ENCODE data around the gene GPATCH4. TPM values are rescaled to one million over a fixed set of nuclear protein-coding genes. Genes with fewer than 3 reads are reported as not detected.

Gene GPATCH4
- total and polyA plus RNA-seq, 10 of the 15 experiments (the other 5 are each of a cell fraction or from before 2014, with no cell fraction given): 35.5 to 111 (median 73.9) TPM

GRCh38 chr1:156641761-156642264 is 40.5 kb upstream of the GPATCH4 start, which contains the start of gene BCAN (continued):
- TF ChIP-seq ATF3 (IDR thresholded peaks at IDR 0.05; ENCODE audit: borderline replicate concordance, extremely low read depth, low read depth, low read length) (no peak), BHLHE40 (IDR thresholded peaks at IDR 0.05; ENCODE audit: borderline replicate concordance in 1 of 2, low read depth in 2 of 2, low read length in 1 of 2) (peak in 1 of 2 experiments; percentile 42; a peak in 1 of 4 replicates), STAT1 (conservative IDR thresholded peaks at IDR 0.05) (no peak), KLF5 (IDR thresholded peaks at IDR 0.05; ENCODE audit: partially characterized antibody) (no peak), USF1 (IDR thresholded peaks at IDR 0.05; ENCODE audit: borderline replicate concordance, extremely low read length, insufficient read depth, low read depth, low read length) (no peak), IKZF2 (IDR thresholded peaks at IDR 0.05) (no peak), NKRF (conservative IDR thresholded peaks at IDR 0.05) (no peak), SMAD1 (IDR thresholded peaks at IDR 0.05; ENCODE audit: low read depth, partially characterized antibody) (no peak), WRNIP1 (IDR thresholded peaks at IDR 0.05; ENCODE audit: borderline replicate concordance, low read depth, low read length) (no peak)
